KMS-11 (cell line): ENCODE measurements around the gene PRDX1.

Source experiments
- H2AFZ ChIP-seq: fragments of 200-600 bp; sonication (generic); 2 replicates; pipeline ENCODE4 v1.6.1; 2016; ENCODE audit warnings: antibody characterized with exemption, mixed run types, low read depth
- H3K27ac ChIP-seq: fragments of 200-600 bp; sonication (generic); 2 replicates; pipeline ENCODE4 v1.6.1; 2016; ENCODE audit warnings: mild to moderate bottlenecking, mixed run types
- H3K27me3 ChIP-seq: fragments of 200-600 bp; sonication (generic); 2 replicates; pipeline ENCODE4 v1.6.1; 2017; ENCODE audit warnings: mild to moderate bottlenecking, low read depth, mixed run types, moderate library complexity; ENCODE audit not compliant: insufficient read depth
- H3K36me3 ChIP-seq: fragments of 200-600 bp; sonication (generic); 2 replicates; pipeline ENCODE4 v1.6.1; 2017; ENCODE audit warnings: mild to moderate bottlenecking, mixed run types; ENCODE audit not compliant: insufficient read depth
- H3K4me1 ChIP-seq: fragments of 200-600 bp; sonication (generic); 2 replicates; pipeline ENCODE4 v1.6.1; 2016; ENCODE audit warnings: mild to moderate bottlenecking, low read depth, mixed run types; ENCODE audit not compliant: poor library complexity, severe bottlenecking
- H3K4me2 ChIP-seq: fragments of 200-600 bp; sonication (generic); 2 replicates; pipeline ENCODE4 v1.7.0; 2016; ENCODE audit warnings: mild to moderate bottlenecking, mixed run types
- H3K4me3 ChIP-seq: fragments of 200-600 bp; sonication (generic); IDR thresholded peaks from 2 replicates; pipeline ENCODE4 v1.6.1; 2017; ENCODE audit warnings: low read depth, low read length, mixed read lengths; ENCODE audit not compliant: insufficient read depth
- H3K79me2 ChIP-seq: fragments of 200-600 bp; sonication (generic); 2 replicates; pipeline ENCODE4 v1.6.1; 2016; ENCODE audit warnings: low read depth, mixed run types; ENCODE audit not compliant: insufficient read depth
- H3K9ac ChIP-seq: fragments of 200-600 bp; sonication (generic); 2 replicates; pipeline ENCODE4 v1.6.1; 2016; ENCODE audit warnings: mild to moderate bottlenecking, mixed run types
- H4K20me1 ChIP-seq: fragments of 200-600 bp; sonication (generic); 2 replicates; pipeline ENCODE4 v1.6.1; 2016; ENCODE audit warnings: mild to moderate bottlenecking, mixed run types; ENCODE audit not compliant: insufficient read depth
- CTCF ChIP-seq: fragments of 200-600 bp; sonication (generic); conservative IDR thresholded peaks from 2 replicates; pipeline ENCODE4 v1.6.1; 2017; ENCODE audit warnings: low read depth, mild to moderate bottlenecking, antibody characterized with exemption, low read length, moderate library complexity, mixed read lengths

The PRDX1 gene

GRCh38 chr1:45493116-45493697, 28.5 kb downstream of the PRDX1 start:
- Histone ChIP-seq H2AFZ (no peak overlapping the region), H3K9ac (no peak overlapping the region), H3K4me3 (no peak overlapping the region), H3K79me2 (no peaks in the 10 kb centered on the region), H3K4me2 (no peak overlapping the region), H3K36me3 (no peaks in the 10 kb centered on the region), H3K27me3 (peaks cover 6% of the 10 kb centered on the region; the same call in 1 of the 2 replicates), H3K27ac (no peak overlapping the region), H3K4me1 (peaks cover 25% of the 10 kb centered on the region), H4K20me1 (no peaks in the 10 kb centered on the region)
- peak; percentile 78 for TF ChIP-seq CTCF

GRCh38 chr1:45492691-45493090, 29.0 kb downstream of the PRDX1 start:
- Histone ChIP-seq H3K27me3 (peaks cover 6% of the 10 kb centered on the region; the same call in 1 of the 2 replicates), H3K27ac (no peak overlapping the region), H3K4me2 (no peak overlapping the region)

GRCh38 chr1:45491487-45492260, 30.0 kb downstream of the PRDX1 start:
- peak overlapping the region; percentile 62 for H3K4me3 ChIP-seq

More at GRCh38 chr1:45492691-45493090, 29.0 kb downstream of the PRDX1 start:
- no peak for TF ChIP-seq CTCF
- H3K9ac ChIP-seq = no peak overlapping the region
- peaks cover 25% of the 10 kb centered on the region for H3K4me1 ChIP-seq
- H4K20me1 ChIP-seq = no peaks in the 10 kb centered on the region
- no peak overlapping the region for H2AFZ ChIP-seq
- H3K4me3 ChIP-seq = no peak overlapping the region
- H3K79me2 ChIP-seq = no peaks in the 10 kb centered on the region
- no peaks in the 10 kb centered on the region for H3K36me3 ChIP-seq

More at GRCh38 chr1:45491487-45492260, 30.0 kb downstream of the PRDX1 start:
- Histone ChIP-seq H3K4me1 (peaks cover 25% of the 10 kb centered on the region), H3K9ac (no peak overlapping the region), H4K20me1 (no peaks in the 10 kb centered on the region), H3K36me3 (no peaks in the 10 kb centered on the region), H3K4me2 (peak overlapping the region; percentile 49; the same call in 1 of the 2 replicates), H3K27me3 (peaks cover 6% of the 10 kb centered on the region; the same call in 1 of the 2 replicates), H2AFZ (peak overlapping the region; percentile 18; the same call in 1 of the 2 replicates), H3K27ac (no peak overlapping the region), H3K79me2 (no peaks in the 10 kb centered on the region)
- no peak for TF ChIP-seq CTCF
